PC-9 (cell line): Measurements from ENCODE around the gene NLRP4.

Experiments
- EZH2 ChIP-seq: fragments of 200-600 bp; sonication (generic); IDR thresholded peaks from 2 replicates; pipeline ENCODE4 v1.8.0; 2017; ENCODE audit warnings: antibody characterized with exemption, low read depth
- TF ChIP-seq, protein P1 (sequence below): fragments of 200-600 bp; sonication (generic); conservative IDR thresholded peaks from 2 replicates; pipeline ENCODE4 v1.6.1; 2017; ENCODE audit warnings: mixed run types, antibody characterized with exemption, mild to moderate bottlenecking, moderate library complexity

DNA sequence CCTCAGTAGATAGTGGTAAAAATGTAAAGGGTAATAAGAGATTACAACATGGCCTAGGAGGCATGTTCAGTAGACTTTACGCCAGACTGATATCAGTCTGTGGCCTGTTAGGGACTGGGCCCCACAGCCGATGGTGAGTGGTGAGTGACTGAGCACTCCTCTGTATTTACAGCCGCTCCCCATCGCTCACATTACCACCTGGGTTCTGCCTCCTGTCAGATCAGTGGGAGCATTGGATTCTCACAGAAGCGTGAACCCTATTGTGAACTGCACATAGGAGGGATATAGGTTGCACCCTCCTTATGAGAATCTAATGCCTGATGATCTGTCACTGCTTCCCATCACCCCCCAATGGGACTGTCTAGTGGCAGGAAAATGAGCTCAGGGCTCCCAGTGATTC is 22.4 kb upstream of the NLRP4 start:
- TF ChIP-seq, protein P1, sequence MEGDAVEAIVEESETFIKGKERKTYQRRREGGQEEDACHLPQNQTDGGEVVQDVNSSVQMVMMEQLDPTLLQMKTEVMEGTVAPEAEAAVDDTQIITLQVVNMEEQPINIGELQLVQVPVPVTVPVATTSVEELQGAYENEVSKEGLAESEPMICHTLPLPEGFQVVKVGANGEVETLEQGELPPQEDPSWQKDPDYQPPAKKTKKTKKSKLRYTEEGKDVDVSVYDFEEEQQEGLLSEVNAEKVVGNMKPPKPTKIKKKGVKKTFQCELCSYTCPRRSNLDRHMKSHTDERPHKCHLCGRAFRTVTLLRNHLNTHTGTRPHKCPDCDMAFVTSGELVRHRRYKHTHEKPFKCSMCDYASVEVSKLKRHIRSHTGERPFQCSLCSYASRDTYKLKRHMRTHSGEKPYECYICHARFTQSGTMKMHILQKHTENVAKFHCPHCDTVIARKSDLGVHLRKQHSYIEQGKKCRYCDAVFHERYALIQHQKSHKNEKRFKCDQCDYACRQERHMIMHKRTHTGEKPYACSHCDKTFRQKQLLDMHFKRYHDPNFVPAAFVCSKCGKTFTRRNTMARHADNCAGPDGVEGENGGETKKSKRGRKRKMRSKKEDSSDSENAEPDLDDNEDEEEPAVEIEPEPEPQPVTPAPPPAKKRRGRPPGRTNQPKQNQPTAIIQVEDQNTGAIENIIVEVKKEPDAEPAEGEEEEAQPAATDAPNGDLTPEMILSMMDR, result no peak
- no peak for TF ChIP-seq EZH2
